ENCODE measurements around the gene LPAR3. TPM values are rescaled to one million over a fixed set of nuclear protein-coding genes. Genes with fewer than 3 reads are reported as not detected.

Gene LPAR3
- polyA plus RNA-seq, 3 donors = not detected

- Mint-ChIP-seq H3K27me3 (ENCODE audit: low read depth in 3 of 3) (peaks cover 0 to 3% (median 2%) of the 10 kb centered on the region in 3 donors), H3K36me3 (no peaks in the 10 kb centered on the region), H3K27ac (no peak overlapping the region), H3K9me3 (no peaks in the 10 kb centered on the region), H3K4me3 (no peak overlapping the region), H3K4me1 (no peaks in the 10 kb centered on the region)
- H4K20me1 ChIP-seq (ENCODE audit: insufficient read depth, low read length) = no peaks in the 10 kb centered on the region
- DNase-seq = no peak
- H3K9ac ChIP-seq (ENCODE audit: insufficient read depth, low read length, poor library complexity, severe bottlenecking) = no peak overlapping the region
- no peak overlapping the region for H3K4me2 ChIP-seq (replicated peaks; ENCODE audit: extremely low read depth, low read length, poor library complexity, severe bottlenecking)
- 100% methylated on average over 2 of the region's 4 CpGs for WGBS (ENCODE audit: insufficient coverage)
- no peaks in the 10 kb centered on the region for H3K4me1 ChIP-seq (ENCODE audit: control insufficient read depth in 1 of 2, insufficient read depth in 2 of 2, low read length in 2 of 2)
- no peak overlapping the region for H2AFZ ChIP-seq (ENCODE audit: insufficient read depth, low read depth, low read length, poor library complexity, severe bottlenecking)
- TF ChIP-seq, protein P1, sequence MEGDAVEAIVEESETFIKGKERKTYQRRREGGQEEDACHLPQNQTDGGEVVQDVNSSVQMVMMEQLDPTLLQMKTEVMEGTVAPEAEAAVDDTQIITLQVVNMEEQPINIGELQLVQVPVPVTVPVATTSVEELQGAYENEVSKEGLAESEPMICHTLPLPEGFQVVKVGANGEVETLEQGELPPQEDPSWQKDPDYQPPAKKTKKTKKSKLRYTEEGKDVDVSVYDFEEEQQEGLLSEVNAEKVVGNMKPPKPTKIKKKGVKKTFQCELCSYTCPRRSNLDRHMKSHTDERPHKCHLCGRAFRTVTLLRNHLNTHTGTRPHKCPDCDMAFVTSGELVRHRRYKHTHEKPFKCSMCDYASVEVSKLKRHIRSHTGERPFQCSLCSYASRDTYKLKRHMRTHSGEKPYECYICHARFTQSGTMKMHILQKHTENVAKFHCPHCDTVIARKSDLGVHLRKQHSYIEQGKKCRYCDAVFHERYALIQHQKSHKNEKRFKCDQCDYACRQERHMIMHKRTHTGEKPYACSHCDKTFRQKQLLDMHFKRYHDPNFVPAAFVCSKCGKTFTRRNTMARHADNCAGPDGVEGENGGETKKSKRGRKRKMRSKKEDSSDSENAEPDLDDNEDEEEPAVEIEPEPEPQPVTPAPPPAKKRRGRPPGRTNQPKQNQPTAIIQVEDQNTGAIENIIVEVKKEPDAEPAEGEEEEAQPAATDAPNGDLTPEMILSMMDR (IDR thresholded peaks at IDR 0.05) = no peak
- H3K36me3 ChIP-seq (replicated peaks in 1 of 2; ENCODE audit: control insufficient read depth in 1 of 2, insufficient read depth in 2 of 2, low read length in 2 of 2) = no peaks in the 10 kb centered on the region
- no peaks in the 10 kb centered on the region for H3K79me2 ChIP-seq (ENCODE audit: insufficient read depth, low read length)
- intact Hi-C loops (cut with micrococcal nuclease) = no loop called here
- no peaks in the 10 kb centered on the region for H3K9me3 ChIP-seq (replicated peaks in 1 of 2; ENCODE audit: control insufficient read depth in 1 of 2, insufficient read depth in 1 of 2, low read length in 2 of 2)
- no peak overlapping the region for H3K27ac ChIP-seq (ENCODE audit: low read depth in 1 of 2, low read length in 2 of 2)
- H3K4me3 ChIP-seq (replicated peaks in 1 of 3; ENCODE audit: low read depth in 2 of 3, low read length in 3 of 3) = no peak overlapping the region
- H3K27me3 ChIP-seq (ENCODE audit: control insufficient read depth in 2 of 2, insufficient read depth in 2 of 2, low read length in 2 of 2) = no peaks in the 10 kb centered on the region
These were observed 36.0 kb upstream of the LPAR3 start for GRCh38 chr1:84928979-84929378.

- TF ChIP-seq, protein P1 (IDR thresholded peaks at IDR 0.05) = no peak
- Mint-ChIP-seq H3K9me3 (no peaks in the 10 kb centered on the region), H3K4me1 (no peaks in the 10 kb centered on the region), H3K36me3 (no peaks in the 10 kb centered on the region), H3K27ac (no peak overlapping the region), H3K27me3 (ENCODE audit: low read depth in 3 of 3) (peaks cover 0 to 5% (median 1%) of the 10 kb centered on the region in 3 donors), H3K4me3 (no peak overlapping the region)
- Histone ChIP-seq H3K36me3 (replicated peaks in 1 of 2; ENCODE audit: control insufficient read depth in 1 of 2, insufficient read depth in 2 of 2, low read length in 2 of 2) (no peaks in the 10 kb centered on the region), H3K27ac (ENCODE audit: low read depth in 1 of 2, low read length in 2 of 2) (no peak overlapping the region), H3K4me2 (replicated peaks; ENCODE audit: extremely low read depth, low read length, poor library complexity, severe bottlenecking) (no peak overlapping the region), H3K27me3 (ENCODE audit: control insufficient read depth in 2 of 2, insufficient read depth in 2 of 2, low read length in 2 of 2) (no peaks in the 10 kb centered on the region), H4K20me1 (ENCODE audit: insufficient read depth, low read length) (no peaks in the 10 kb centered on the region), H3K9me3 (replicated peaks in 1 of 2; ENCODE audit: control insufficient read depth in 1 of 2, insufficient read depth in 1 of 2, low read length in 2 of 2) (no peaks in the 10 kb centered on the region), H2AFZ (ENCODE audit: insufficient read depth, low read depth, low read length, poor library complexity, severe bottlenecking) (no peak overlapping the region), H3K4me1 (ENCODE audit: control insufficient read depth in 1 of 2, insufficient read depth in 2 of 2, low read length in 2 of 2) (no peaks in the 10 kb centered on the region), H3K9ac (ENCODE audit: insufficient read depth, low read length, poor library complexity, severe bottlenecking) (no peak overlapping the region), H3K79me2 (ENCODE audit: insufficient read depth, low read length) (no peaks in the 10 kb centered on the region), H3K4me3 (replicated peaks in 1 of 3; ENCODE audit: low read depth in 2 of 3, low read length in 3 of 3) (no peak overlapping the region)
- intact Hi-C loops (cut with micrococcal nuclease) = no loop called here
- WGBS (ENCODE audit: insufficient coverage) = 89% methylated on average over 1 of the region's 3 CpGs
- DNase-seq = no peak
These were observed 30.3 kb upstream of the LPAR3 start for GRCh38 chr1:84923317-84923716.

Data from CD14-positive monocyte (primary cell).